Suprapubic skin (tissue), 4 donors: ENCODE data around the gene GFPT2. TPM values are rescaled to one million over a fixed set of nuclear protein-coding genes. Genes with fewer than 3 reads are reported as not detected.

Experiments
- DNase-seq, 2 donors: peaks; one replicate each; pipeline ENCODE4 v3.0.0-alpha.2; 2019; ENCODE audit warnings: low spot score in 2 of 2
- H3K27ac ChIP-seq: fragments of 200-600 bp; sonication (generic); one replicate; pipeline ENCODE4 v1.5.1; 2019
- H3K27me3 ChIP-seq: fragments of 200-600 bp; sonication (generic); one replicate; pipeline ENCODE4 v1.5.1; 2019
- H3K36me3 ChIP-seq: fragments of 200-600 bp; sonication (generic); one replicate; pipeline ENCODE4 v1.5.1; 2019
- H3K4me1 ChIP-seq: fragments of 200-600 bp; sonication (generic); one replicate; pipeline ENCODE4 v1.5.1; 2019
- H3K4me3 ChIP-seq: fragments of 200-600 bp; sonication (generic); one replicate; pipeline ENCODE4 v1.5.1; 2019; ENCODE audit warnings: mild to moderate bottlenecking
- H3K9me3 ChIP-seq: fragments of 200-600 bp; sonication (generic); one replicate; pipeline ENCODE4 v1.5.1; 2019
- EP300 ChIP-seq: sonication (generic); formaldehyde crosslinking; IDR thresholded peaks from one replicate; pipeline ENCODE4 v1.6.1; 2017; ENCODE audit warnings: antibody characterized with exemption
- POLR2A ChIP-seq, 2 donors: fragments of 450-650 bp; IDR thresholded peaks; one replicate each; pipeline ENCODE4 v1.6.1; 2017; ENCODE audit warnings: antibody characterized with exemption in 2 of 2, mild to moderate bottlenecking in 2 of 2, moderate library complexity in 2 of 2
- POLR2AphosphoS5 ChIP-seq, 3 donors: sonication (generic); formaldehyde crosslinking; IDR thresholded peaks; one replicate each; pipeline ENCODE4 v1.6.1; 2017; ENCODE audit warnings: antibody characterized with exemption in 3 of 3
- WGBS: methylation state at CpG from one replicate; pipeline ENCODE4 v1.1.5; 2018; 5-methylcytosine and 5-hydroxymethylcytosine counted together
- total RNA-seq, 4 donors: library from RNA; depleted of rRNA; stranded (reverse); fragments of >200 nt; gene quantifications; one replicate each; pipeline ENCODE4 v1.1.0, GENCODE V29; 2016
- TF ChIP-seq, protein P1 (sequence below), 2 donors: fragments of 200-600 bp in 1 of 2; fragments of 450-650 bp in 1 of 2; sonication (generic) in 1 of 2; IDR thresholded peaks; one replicate each; pipeline ENCODE4 v1.5.1; 2016 to 2019; ENCODE audit warnings: antibody characterized with exemption in 2 of 2, mild to moderate bottlenecking in 1 of 2, moderate library complexity in 1 of 2

The GFPT2 gene
- total RNA-seq, 4 donors from 2014 or later = 2.9 to 6.9 (median 4.3) TPM

DNA sequence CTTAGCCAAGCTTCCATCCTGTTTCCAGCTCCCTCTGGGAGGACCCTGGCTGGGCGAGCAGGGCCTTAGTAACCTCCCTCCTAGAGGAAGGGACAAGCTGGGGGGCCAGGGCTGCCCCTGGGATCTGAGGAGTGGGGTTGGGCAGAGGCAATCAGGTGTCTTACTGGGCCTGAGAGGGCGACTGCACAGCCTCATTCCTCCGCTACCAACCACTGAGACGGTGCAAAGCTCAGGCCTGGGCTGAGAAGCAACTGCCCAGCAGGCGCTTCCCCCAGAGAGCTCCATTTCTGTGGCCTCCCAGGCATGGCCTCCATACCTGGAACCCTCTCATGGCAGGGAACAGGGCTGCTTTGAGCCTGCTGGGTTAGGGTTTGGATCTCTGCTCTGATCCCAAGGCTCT lies 18.8 kb upstream of the GFPT2 start:
- Histone ChIP-seq H3K27me3 (no peaks in the 10 kb centered on the region), H3K4me1 (no peaks in the 10 kb centered on the region), H3K4me3 (no peak overlapping the region), H3K9me3 (no peaks in the 10 kb centered on the region), H3K36me3 (no peaks in the 10 kb centered on the region), H3K27ac (no peak overlapping the region)
- no peak for DNase-seq
- 100% methylated on average over 4 of the region's 5 CpGs for WGBS
- TF ChIP-seq EP300 = no peak
- no peak for TF ChIP-seq POLR2AphosphoS5 (IDR thresholded peaks at IDR 0.05)
- TF ChIP-seq, protein P1, sequence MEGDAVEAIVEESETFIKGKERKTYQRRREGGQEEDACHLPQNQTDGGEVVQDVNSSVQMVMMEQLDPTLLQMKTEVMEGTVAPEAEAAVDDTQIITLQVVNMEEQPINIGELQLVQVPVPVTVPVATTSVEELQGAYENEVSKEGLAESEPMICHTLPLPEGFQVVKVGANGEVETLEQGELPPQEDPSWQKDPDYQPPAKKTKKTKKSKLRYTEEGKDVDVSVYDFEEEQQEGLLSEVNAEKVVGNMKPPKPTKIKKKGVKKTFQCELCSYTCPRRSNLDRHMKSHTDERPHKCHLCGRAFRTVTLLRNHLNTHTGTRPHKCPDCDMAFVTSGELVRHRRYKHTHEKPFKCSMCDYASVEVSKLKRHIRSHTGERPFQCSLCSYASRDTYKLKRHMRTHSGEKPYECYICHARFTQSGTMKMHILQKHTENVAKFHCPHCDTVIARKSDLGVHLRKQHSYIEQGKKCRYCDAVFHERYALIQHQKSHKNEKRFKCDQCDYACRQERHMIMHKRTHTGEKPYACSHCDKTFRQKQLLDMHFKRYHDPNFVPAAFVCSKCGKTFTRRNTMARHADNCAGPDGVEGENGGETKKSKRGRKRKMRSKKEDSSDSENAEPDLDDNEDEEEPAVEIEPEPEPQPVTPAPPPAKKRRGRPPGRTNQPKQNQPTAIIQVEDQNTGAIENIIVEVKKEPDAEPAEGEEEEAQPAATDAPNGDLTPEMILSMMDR (IDR thresholded peaks at IDR 0.05) = no peak
- no peak for TF ChIP-seq POLR2A (IDR thresholded peaks at IDR 0.05)

DNA sequence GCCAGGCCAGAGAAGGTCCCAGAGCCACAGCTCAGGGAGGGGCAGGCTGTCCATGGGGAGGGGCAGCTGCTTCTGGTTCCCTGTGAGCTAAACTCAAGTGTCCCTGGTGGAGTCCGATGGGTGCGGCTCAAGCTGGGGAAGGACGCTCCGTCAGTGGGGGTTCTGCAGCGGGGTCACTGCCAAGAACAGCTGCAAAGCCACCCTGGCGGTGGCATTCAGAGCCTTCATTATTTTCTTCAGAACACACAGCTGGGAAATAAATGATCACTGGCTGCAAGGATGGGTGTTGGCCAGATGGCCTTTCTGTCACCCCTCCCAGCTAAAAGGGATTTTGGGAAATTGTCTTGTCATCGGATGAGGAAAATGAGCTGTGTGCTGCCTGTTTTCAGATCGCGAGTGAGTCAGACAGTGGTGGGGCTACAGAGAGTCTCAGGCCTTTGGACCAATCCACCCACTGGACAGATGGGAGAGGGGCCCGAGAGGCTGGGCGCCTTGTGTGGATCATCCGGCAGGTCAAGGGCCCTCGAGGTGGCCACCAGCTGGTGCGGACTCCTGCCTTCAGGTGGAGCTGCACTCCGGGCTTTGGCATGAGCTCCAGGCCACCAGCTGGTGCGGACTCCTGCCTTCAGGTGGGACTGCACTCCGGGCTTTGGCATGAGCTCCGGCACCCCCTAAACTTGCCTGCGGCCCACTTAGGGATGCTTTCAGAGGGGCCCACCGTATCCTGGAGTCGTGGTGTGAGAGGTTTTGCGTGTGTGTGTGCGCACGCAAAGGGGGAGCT lies 17.9 kb upstream of the GFPT2 start:
- WGBS = 79% methylated on average over 12 of the region's 24 CpGs
- H3K4me3 ChIP-seq = no peak overlapping the region
- TF ChIP-seq POLR2AphosphoS5 (IDR thresholded peaks at IDR 0.05) = no peak
- TF ChIP-seq EP300 = no peak
- no peak for TF ChIP-seq POLR2A (IDR thresholded peaks at IDR 0.05)
- no peaks in the 10 kb centered on the region for H3K27me3 ChIP-seq
- H3K36me3 ChIP-seq = no peaks in the 10 kb centered on the region
- no peak overlapping the region for H3K27ac ChIP-seq
- H3K4me1 ChIP-seq = peaks cover 7% of the 10 kb centered on the region
- H3K9me3 ChIP-seq = no peaks in the 10 kb centered on the region
- DNase-seq = no peak

DNA sequence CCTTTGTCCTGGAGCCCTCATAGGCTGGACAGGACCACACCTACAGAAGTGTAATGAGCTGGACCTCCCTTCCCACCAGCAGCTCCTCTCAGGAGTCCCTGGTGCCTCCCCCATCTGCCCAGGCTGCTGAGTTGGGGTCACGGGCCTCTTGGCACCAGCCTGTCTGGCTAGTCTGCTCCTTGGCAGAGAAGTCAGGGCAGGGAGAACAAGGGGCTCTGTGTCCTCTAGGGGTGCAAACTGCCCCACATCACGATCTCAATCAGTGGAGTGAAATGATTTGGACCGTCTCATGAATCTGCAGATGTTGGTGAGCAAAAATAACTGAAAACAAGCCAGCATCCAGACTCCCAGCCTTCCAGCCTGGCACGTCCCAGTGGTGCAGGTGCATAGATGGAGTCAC lies 14.9 kb upstream of the GFPT2 start:
- DNase-seq = no peak
- no peaks in the 10 kb centered on the region for H3K27me3 ChIP-seq
- 86% methylated on average over 1 of the region's 4 CpGs for WGBS
- no peak for TF ChIP-seq EP300
- TF ChIP-seq, protein P1 (IDR thresholded peaks at IDR 0.05) = no peak
- TF ChIP-seq POLR2AphosphoS5 (IDR thresholded peaks at IDR 0.05) = no peak
- no peak for TF ChIP-seq POLR2A (IDR thresholded peaks at IDR 0.05)
- H3K27ac ChIP-seq = no peak overlapping the region
- no peak overlapping the region for H3K4me3 ChIP-seq
- no peaks in the 10 kb centered on the region for H3K9me3 ChIP-seq
- no peaks in the 10 kb centered on the region for H3K36me3 ChIP-seq
- peaks cover 8% of the 10 kb centered on the region for H3K4me1 ChIP-seq

DNA sequence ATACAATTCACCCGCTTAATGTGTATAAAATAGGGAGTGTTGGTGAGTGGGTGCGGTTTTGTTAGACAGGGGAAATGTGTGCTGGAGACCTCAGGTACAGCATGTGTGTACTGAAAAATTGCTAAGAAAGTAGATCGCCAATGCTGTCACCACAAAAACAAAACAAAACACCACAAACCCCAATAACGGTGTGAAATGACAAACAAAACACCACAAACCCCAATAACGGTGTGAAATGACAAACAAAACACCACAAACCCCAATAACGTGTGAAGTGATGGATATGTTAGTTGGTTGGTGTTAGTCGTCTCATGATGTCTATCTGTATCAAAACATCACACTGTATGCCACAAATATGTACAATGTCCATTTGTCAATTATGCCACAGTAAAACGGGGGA lies 14.2 kb upstream of the GFPT2 start:
- DNase-seq = no peak
- Histone ChIP-seq H3K4me3 (no peak overlapping the region), H3K4me1 (peaks cover 8% of the 10 kb centered on the region), H3K9me3 (no peaks in the 10 kb centered on the region), H3K27ac (no peak overlapping the region), H3K36me3 (no peaks in the 10 kb centered on the region), H3K27me3 (no peaks in the 10 kb centered on the region)
- TF ChIP-seq POLR2AphosphoS5 (IDR thresholded peaks at IDR 0.05) = no peak
- WGBS = 91% methylated on average over 8 of the region's 8 CpGs

DNA sequence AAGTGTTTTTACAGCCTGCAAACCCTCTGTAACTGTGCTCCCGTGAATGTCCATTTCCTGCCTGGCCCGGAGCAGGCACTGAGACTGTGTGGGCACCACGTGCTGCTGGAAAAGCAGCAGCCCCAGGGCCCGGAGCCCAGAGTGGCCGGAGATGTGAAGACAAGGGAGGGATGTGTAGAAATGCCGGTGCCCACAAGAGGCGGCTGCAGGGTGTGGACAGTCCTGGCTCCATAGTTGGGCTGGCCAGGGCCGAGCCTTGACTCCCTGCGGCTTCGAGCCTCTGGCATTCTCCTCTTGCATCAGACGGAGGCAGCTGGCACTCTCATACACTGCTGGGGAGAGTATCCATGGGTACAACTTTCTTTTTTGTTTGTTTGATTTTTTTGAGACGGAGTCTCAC lies 13.2 kb upstream of the GFPT2 start:
- no peak overlapping the region for H3K4me3 ChIP-seq
- no peaks in the 10 kb centered on the region for H3K36me3 ChIP-seq
- peaks cover 8% of the 10 kb centered on the region for H3K4me1 ChIP-seq
- TF ChIP-seq EP300 (no peak), POLR2A (IDR thresholded peaks at IDR 0.05) (no peak)
- TF ChIP-seq, protein P1 (IDR thresholded peaks at IDR 0.05) = peak in 1 of 2 donors; percentile 9
- WGBS = 31% methylated on average over 7 of the region's 12 CpGs
- no peak for DNase-seq
- H3K27ac ChIP-seq = no peak overlapping the region
- H3K9me3 ChIP-seq = no peaks in the 10 kb centered on the region
- H3K27me3 ChIP-seq = no peaks in the 10 kb centered on the region

DNA sequence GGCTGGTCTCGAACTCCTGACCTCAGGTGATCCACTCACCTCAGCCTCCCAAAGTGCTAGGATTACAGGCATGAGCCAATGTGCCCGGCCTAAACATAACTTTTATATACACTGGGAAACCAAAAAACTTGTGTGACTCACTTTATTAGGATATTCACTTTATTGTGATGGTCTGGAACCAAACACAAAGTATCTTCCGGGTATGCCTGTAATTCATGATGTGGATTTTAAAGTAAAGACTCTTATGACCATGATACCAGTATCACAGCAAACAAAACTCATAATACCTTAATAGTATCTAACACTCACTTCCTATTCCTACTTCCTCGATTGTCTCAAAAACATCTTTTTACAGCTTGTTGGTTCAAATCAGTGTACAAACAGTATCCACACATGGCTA lies 12.7 kb upstream of the GFPT2 start:
- H3K9me3 ChIP-seq = no peaks in the 10 kb centered on the region
- WGBS = 85% methylated on average over 4 of the region's 4 CpGs
- no peak overlapping the region for H3K27ac ChIP-seq
- H3K4me3 ChIP-seq = no peak overlapping the region
- H3K27me3 ChIP-seq = no peaks in the 10 kb centered on the region
- no peak for DNase-seq
- peaks cover 8% of the 10 kb centered on the region for H3K4me1 ChIP-seq
- no peaks in the 10 kb centered on the region for H3K36me3 ChIP-seq
- TF ChIP-seq, protein P1 (IDR thresholded peaks at IDR 0.05) = no peak
- TF ChIP-seq POLR2A (IDR thresholded peaks at IDR 0.05) (no peak), POLR2AphosphoS5 (IDR thresholded peaks at IDR 0.05) (no peak), EP300 (no peak)
